ENCODE results near the gene FMO1. TPM values are rescaled to one million over a fixed set of nuclear protein-coding genes. Genes with fewer than 3 reads are reported as not detected.

Gene FMO1, protein sequence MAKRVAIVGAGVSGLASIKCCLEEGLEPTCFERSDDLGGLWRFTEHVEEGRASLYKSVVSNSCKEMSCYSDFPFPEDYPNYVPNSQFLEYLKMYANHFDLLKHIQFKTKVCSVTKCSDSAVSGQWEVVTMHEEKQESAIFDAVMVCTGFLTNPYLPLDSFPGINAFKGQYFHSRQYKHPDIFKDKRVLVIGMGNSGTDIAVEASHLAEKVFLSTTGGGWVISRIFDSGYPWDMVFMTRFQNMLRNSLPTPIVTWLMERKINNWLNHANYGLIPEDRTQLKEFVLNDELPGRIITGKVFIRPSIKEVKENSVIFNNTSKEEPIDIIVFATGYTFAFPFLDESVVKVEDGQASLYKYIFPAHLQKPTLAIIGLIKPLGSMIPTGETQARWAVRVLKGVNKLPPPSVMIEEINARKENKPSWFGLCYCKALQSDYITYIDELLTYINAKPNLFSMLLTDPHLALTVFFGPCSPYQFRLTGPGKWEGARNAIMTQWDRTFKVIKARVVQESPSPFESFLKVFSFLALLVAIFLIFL
- total RNA-seq, result 0.29 and 0.66 TPM in 2 replicates

GRCh38 chr1:171248302-171248701, at the start of gene FMO1:
FMO1 (plus strand) TSS chr1:171248494; CDS start chr1:171258088, 9,594 bp downstream.

GRCh38 chr1:171313835-171314320, 65.6 kb downstream of the FMO1 start, which contains the start of gene FMO4:
FMO4 (plus strand) TSS chr1:171314183; CDS start chr1:171319826, 5,643 bp downstream.

Other genes starting within 250 kb of the FMO1 start
- gene FMO3, start 157.6 kb upstream of the FMO1 start, total RNA-seq, result 5.1 and 15.6 TPM in 2 replicates
- gene FMO2, start 63.2 kb upstream of the FMO1 start, total RNA-seq, result 3.5 and 4.5 TPM in 2 replicates
- gene FMO4, start 65.7 kb downstream of the FMO1 start, total RNA-seq, result 1.2 and 6.7 TPM in 2 replicates
- gene PRRC2C, start 237.0 kb downstream of the FMO1 start, total RNA-seq, result 51.4 and 60.9 TPM in 2 replicates